Measurements from ENCODE around the gene GPHA2. TPM values are rescaled to one million over a fixed set of nuclear protein-coding genes. Genes with fewer than 3 reads are reported as not detected.
"Not testable (repeated sequence)": the region's sequence is repeated elsewhere in the genome, so short reads cannot be mapped to it uniquely, and the experiment has no call there.

Gene GPHA2, protein sequence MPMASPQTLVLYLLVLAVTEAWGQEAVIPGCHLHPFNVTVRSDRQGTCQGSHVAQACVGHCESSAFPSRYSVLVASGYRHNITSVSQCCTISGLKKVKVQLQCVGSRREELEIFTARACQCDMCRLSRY
- polyA plus RNA-seq: not detected

DNA sequence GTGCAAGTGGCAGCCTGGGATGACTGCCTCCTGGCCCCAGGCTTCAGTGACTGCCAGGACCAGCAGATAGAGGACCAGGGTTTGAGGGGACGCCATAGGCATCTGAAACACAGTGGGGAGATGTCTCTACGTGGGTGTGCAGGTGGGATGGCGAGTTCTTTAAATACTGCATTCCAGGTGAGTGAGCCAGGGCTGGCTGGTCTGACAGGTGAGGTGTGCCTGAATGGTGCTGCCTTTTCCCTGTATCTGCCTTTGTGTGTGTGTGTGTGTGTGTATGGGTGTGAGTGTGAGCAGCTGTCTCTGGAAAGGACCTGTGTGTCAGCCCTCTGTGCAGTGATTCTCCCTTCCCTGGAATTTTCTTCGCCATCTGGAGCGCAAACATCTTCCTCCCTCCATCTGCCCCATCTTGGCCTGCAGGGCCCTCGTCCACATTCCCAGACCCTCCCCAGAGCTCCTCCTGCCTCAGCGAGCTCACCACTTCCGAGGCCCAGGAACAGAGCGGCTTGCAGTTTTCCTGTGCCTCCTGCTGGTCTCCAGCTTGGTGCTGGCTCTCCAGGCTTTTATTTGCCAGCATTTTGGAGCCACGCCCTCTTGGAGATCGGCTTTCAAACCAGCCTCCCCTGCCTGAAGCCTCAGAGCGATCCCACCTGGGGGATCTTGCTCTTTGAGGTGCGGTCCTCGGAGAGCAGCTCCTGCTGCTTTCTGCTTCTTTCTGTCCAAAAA lies at the start of gene GPHA2:
Gene GPHA2 (minus strand): TSS at position 535 of the 723 bp plus-strand sequence. CDS start 433 bp downstream, at position 102.
- no peaks in the 10 kb centered on the region for H3K27me3 ChIP-seq (ENCODE audit: control insufficient read depth in 1 of 2, insufficient read depth in 2 of 2, low read length in 2 of 2)
- 50 to 51% methylated on average over 14 of the region's 14 CpGs for WGBS, 2 donors
- no peak within 1 kb of the TSS for H3K27ac ChIP-seq (ENCODE audit: low read depth in 2 of 2, low read length in 1 of 2)
- H3K4me3 ChIP-seq (ENCODE audit: low read depth in 1 of 2, low read length in 2 of 2): no peak within 1 kb of the TSS
- H3K36me3 ChIP-seq (ENCODE audit: control insufficient read depth in 2 of 2, insufficient read depth in 2 of 2, low read length in 1 of 2): peaks cover 14 to 38% of the 10 kb centered on the region in 2 donors
- H3K4me1 ChIP-seq (ENCODE audit: control insufficient read depth in 2 of 2, insufficient read depth in 2 of 2, low read length in 1 of 2): no peaks in the 10 kb centered on the region
- no peaks in the 10 kb centered on the region for H3K9me3 ChIP-seq (ENCODE audit: control insufficient read depth in 2 of 2, insufficient read depth in 1 of 2, low read depth in 1 of 2, low read length in 1 of 2)

DNA sequence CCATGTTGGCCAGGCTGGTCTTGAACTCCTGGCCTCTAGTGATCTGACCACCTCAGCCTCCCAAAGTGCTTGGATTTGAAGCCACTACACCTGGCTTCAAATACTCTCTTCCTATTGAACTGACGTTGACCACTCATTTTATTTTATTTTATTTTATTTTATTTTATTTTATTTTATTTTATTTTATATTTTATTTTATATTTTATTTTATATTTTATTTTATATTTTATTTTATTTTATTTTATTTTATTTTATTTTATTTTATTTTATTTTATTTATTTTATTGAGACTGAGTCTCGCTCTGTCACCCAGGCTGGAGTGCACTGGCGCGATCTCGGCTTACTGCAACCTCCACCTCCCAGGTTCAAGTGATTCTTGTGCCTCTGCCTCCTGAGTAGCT lies 47.6 kb upstream of the GPHA2 start:
- not testable (repeated sequence) for H3K36me3 ChIP-seq (ENCODE audit: control insufficient read depth in 2 of 2, insufficient read depth in 2 of 2, low read length in 1 of 2); H3K4me3 ChIP-seq (ENCODE audit: low read depth in 1 of 2, low read length in 2 of 2); H3K27me3 ChIP-seq (ENCODE audit: control insufficient read depth in 1 of 2, insufficient read depth in 2 of 2, low read length in 2 of 2); H3K4me1 ChIP-seq (ENCODE audit: control insufficient read depth in 2 of 2, insufficient read depth in 2 of 2, low read length in 1 of 2); H3K27ac ChIP-seq (ENCODE audit: low read depth in 2 of 2, low read length in 1 of 2); H3K9me3 ChIP-seq (ENCODE audit: control insufficient read depth in 2 of 2, insufficient read depth in 1 of 2, low read depth in 1 of 2, low read length in 1 of 2)
- 74 to 91% methylated on average over 5 of the region's 5 CpGs for WGBS, 2 donors

DNA sequence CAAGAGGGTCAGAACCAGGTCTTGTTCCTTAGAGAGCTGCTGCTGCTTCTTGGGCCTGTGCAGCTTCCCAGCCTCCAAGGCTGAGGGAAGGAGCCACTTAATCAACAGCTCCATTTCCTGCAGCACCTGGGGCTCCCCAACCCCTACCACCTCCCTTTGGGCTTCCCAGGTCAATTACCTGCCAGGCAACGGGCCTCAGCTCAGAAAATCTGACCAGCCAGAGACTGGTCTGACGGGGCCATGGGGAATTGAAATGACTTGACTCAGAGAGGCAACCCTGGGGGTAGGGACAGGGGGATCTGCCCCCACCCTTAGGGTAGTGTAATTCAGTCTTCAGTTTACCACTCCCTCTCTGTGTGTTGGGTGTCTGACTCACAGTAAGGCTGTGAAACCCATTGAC lies 41.0 kb upstream of the GPHA2 start:
- Histone ChIP-seq H3K9me3 (ENCODE audit: control insufficient read depth in 2 of 2, insufficient read depth in 1 of 2, low read depth in 1 of 2, low read length in 1 of 2) (peaks cover 0 to 2% of the 10 kb centered on the region in 2 donors), H3K4me3 (ENCODE audit: low read depth in 1 of 2, low read length in 2 of 2) (no peak overlapping the region), H3K36me3 (ENCODE audit: control insufficient read depth in 2 of 2, insufficient read depth in 2 of 2, low read length in 1 of 2) (no peaks in the 10 kb centered on the region), H3K27me3 (ENCODE audit: control insufficient read depth in 1 of 2, insufficient read depth in 2 of 2, low read length in 2 of 2) (no peaks in the 10 kb centered on the region), H3K27ac (ENCODE audit: low read depth in 2 of 2, low read length in 1 of 2) (no peak overlapping the region), H3K4me1 (ENCODE audit: control insufficient read depth in 2 of 2, insufficient read depth in 2 of 2, low read length in 1 of 2) (peaks cover 0 to under 1% of the 10 kb centered on the region in 2 donors)
- WGBS, 2 donors: 55 to 72% methylated on average over 2 of the region's 2 CpGs

DNA sequence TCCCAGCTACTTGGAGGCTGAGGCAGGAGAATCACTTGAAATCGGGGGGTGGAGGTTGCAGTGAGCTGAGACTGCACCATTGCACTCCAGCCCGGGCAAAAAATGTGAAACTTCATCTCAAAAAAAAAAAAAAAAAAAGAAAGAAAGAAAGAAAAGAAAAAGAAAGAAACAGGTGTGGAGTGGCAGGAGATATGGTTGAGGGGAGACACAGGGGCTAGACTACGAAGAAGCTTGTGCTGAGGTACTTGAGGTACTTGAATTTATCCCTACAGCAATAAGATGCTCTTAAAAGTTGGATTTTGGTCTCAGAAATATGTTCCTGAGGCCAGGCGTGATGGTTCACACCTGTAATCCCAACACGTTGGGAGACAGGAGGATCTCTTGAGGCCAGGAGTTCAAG lies 38.4 kb upstream of the GPHA2 start:
- Histone ChIP-seq H3K9me3 (ENCODE audit: control insufficient read depth in 2 of 2, insufficient read depth in 1 of 2, low read depth in 1 of 2, low read length in 1 of 2) (peaks cover 0 to 2% of the 10 kb centered on the region in 2 donors), H3K4me3 (ENCODE audit: low read depth in 1 of 2, low read length in 2 of 2) (no peak overlapping the region), H3K4me1 (ENCODE audit: control insufficient read depth in 2 of 2, insufficient read depth in 2 of 2, low read length in 1 of 2) (peaks cover 0 to 4% of the 10 kb centered on the region in 2 donors), H3K27ac (ENCODE audit: low read depth in 2 of 2, low read length in 1 of 2) (no peak overlapping the region), H3K27me3 (ENCODE audit: control insufficient read depth in 1 of 2, insufficient read depth in 2 of 2, low read length in 2 of 2) (no peaks in the 10 kb centered on the region), H3K36me3 (ENCODE audit: control insufficient read depth in 2 of 2, insufficient read depth in 2 of 2, low read length in 1 of 2) (no peaks in the 10 kb centered on the region)
- 74 to 76% methylated on average over 5 of the region's 5 CpGs for WGBS, 2 donors

DNA sequence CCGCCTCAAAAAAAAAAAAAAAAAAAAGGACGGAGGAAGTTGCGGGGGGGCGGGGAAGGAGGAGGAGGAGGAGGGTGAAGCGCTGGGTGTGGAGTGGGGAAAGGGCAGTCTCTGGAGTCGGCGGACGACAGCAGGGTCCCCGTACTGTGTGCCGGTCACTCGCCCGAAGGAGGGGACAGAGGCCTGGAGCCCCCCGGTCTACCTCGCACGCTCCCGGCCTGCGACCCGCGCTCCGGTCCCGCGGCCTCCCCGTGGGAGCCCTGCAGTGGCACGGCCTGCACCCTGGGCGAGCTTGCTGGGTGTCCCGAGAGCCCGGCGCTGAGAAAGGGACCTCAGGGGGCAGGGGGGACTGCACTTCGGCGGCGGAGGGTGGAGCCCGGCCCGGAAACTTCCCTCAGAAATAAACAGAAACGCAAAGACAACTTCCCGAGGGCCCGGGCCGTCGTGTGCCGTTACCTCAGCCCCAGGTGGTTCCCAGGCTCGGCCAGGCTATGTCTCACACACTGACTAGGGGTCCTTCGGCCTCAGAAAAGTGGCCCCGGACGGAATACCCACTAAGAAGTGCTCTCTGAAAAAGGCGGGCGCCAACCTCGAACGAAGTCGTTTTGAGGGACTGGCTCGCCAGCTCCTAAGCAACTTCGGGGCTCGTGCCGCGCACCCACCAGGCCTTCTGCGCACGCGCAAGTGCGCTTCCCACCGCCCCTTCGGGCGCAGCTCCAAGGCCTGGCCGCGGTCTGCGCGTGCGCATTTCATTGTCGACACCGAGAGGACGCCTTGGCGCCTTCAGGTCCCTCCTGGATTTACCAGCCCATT lies 35.9 kb upstream of the GPHA2 start, which contains the start of gene MAJIN:
Gene MAJIN (minus strand): TSS at position 688 of the 813 bp plus-strand sequence. CDS start 12,703 bp downstream, outside the sequence.
- peaks cover 0 to 4% of the 10 kb centered on the region in 2 donors for H3K4me1 ChIP-seq (ENCODE audit: control insufficient read depth in 2 of 2, insufficient read depth in 2 of 2, low read length in 1 of 2)
- peak within 1 kb of the TSS; percentile 79 to 83 for H3K27ac ChIP-seq (ENCODE audit: low read depth in 2 of 2, low read length in 1 of 2)
- peak within 1 kb of the TSS; percentile 16 to 31 for H3K4me3 ChIP-seq (ENCODE audit: low read depth in 1 of 2, low read length in 2 of 2)
- WGBS, 2 donors: 19 to 29% methylated on average over 66 to 69 of the region's 69 CpGs
- H3K9me3 ChIP-seq (ENCODE audit: control insufficient read depth in 2 of 2, insufficient read depth in 1 of 2, low read depth in 1 of 2, low read length in 1 of 2): peaks cover 0 to 2% of the 10 kb centered on the region in 2 donors
- H3K36me3 ChIP-seq (ENCODE audit: control insufficient read depth in 2 of 2, insufficient read depth in 2 of 2, low read length in 1 of 2): no peaks in the 10 kb centered on the region
- no peaks in the 10 kb centered on the region for H3K27me3 ChIP-seq (ENCODE audit: control insufficient read depth in 1 of 2, insufficient read depth in 2 of 2, low read length in 2 of 2)

DNA sequence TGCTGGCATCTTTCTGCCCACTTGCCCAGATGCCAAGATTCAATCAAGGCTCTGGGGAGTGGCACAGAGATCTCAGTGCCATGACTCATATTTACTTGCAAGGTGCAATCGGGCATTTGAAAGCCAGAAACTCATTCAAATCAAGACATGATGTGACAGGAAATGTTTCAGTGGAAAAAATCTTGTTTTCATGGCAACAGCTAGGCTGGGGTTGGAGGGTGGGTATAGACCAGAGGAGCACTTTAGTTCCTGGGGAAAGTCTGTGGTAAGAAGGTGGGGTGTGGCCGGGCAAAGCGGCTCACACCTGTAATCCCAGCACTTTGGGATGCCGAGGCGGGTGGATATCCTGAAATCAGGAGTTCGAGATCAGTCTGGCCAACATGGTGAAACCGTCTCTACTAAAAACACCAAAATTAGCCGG lies 35.0 kb upstream of the GPHA2 start:
- H3K27ac ChIP-seq (ENCODE audit: low read depth in 2 of 2, low read length in 1 of 2): peak overlapping the region; percentile 79 to 83
- H3K9me3 ChIP-seq (ENCODE audit: control insufficient read depth in 2 of 2, insufficient read depth in 1 of 2, low read depth in 1 of 2, low read length in 1 of 2): peaks cover 0 to 2% of the 10 kb centered on the region in 2 donors
- H3K27me3 ChIP-seq (ENCODE audit: control insufficient read depth in 1 of 2, insufficient read depth in 2 of 2, low read length in 2 of 2): no peaks in the 10 kb centered on the region
- H3K4me1 ChIP-seq (ENCODE audit: control insufficient read depth in 2 of 2, insufficient read depth in 2 of 2, low read length in 1 of 2): peaks cover 0 to 4% of the 10 kb centered on the region in 2 donors
- 39 to 51% methylated on average over 8 of the region's 8 CpGs for WGBS, 2 donors
- no peak overlapping the region for H3K4me3 ChIP-seq (ENCODE audit: low read depth in 1 of 2, low read length in 2 of 2)
- no peaks in the 10 kb centered on the region for H3K36me3 ChIP-seq (ENCODE audit: control insufficient read depth in 2 of 2, insufficient read depth in 2 of 2, low read length in 1 of 2)

DNA sequence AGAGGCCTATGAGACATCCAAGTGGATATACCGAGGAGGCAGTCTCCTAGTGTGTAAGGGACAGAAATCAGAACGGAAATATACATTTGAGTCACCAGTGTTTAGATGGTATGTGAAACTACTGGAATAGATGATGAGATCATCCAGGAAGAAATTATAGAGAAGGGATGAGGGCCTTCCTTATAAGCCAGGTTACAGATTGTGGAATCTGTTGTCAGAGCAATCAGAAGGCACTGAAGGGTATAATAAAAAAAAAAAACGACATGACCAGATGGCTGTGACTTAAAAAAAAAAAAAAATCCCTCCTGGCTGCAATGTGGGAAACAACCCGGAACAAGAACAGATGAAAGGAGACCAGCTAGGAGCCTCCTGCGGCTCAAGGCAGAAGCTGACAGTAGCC lies 33.5 kb upstream of the GPHA2 start:
- H3K27me3 ChIP-seq (ENCODE audit: control insufficient read depth in 1 of 2, insufficient read depth in 2 of 2, low read length in 2 of 2): no peaks in the 10 kb centered on the region
- peak overlapping the region; percentile 5 to 83 for H3K27ac ChIP-seq (ENCODE audit: low read depth in 2 of 2, low read length in 1 of 2)
- no peaks in the 10 kb centered on the region for H3K36me3 ChIP-seq (ENCODE audit: control insufficient read depth in 2 of 2, insufficient read depth in 2 of 2, low read length in 1 of 2)
- no peak overlapping the region for H3K4me3 ChIP-seq (ENCODE audit: low read depth in 1 of 2, low read length in 2 of 2)
- WGBS, 2 donors: 29 to 37% methylated on average over 5 of the region's 5 CpGs
- H3K4me1 ChIP-seq (ENCODE audit: control insufficient read depth in 2 of 2, insufficient read depth in 2 of 2, low read length in 1 of 2): peaks cover 0 to 4% of the 10 kb centered on the region in 2 donors
- H3K9me3 ChIP-seq (ENCODE audit: control insufficient read depth in 2 of 2, insufficient read depth in 1 of 2, low read depth in 1 of 2, low read length in 1 of 2): peaks cover 0 to 2% of the 10 kb centered on the region in 2 donors

DNA sequence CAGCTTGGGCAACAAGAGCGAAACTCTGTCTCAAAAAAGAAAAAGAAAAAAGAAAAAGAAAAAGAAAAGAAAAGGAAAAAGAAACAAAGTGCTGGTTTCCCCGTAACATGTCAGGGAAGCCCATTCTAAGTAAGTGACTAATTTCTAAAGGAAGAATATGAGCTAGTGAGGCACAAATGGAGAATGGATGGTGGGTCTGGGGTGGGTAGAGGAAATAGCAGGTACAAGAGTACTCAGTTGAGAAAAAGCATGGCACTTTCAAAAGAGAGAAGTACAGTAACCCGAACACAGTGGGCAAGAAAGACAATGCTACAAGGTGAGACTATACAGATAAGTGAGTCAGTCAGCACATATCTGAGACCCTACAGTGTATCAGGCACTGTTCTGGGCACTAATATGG lies 31.7 kb upstream of the GPHA2 start:
- peaks cover 0 to 2% of the 10 kb centered on the region in 2 donors for H3K9me3 ChIP-seq (ENCODE audit: control insufficient read depth in 2 of 2, insufficient read depth in 1 of 2, low read depth in 1 of 2, low read length in 1 of 2)
- no peaks in the 10 kb centered on the region for H3K36me3 ChIP-seq (ENCODE audit: control insufficient read depth in 2 of 2, insufficient read depth in 2 of 2, low read length in 1 of 2)
- peaks cover 0 to 4% of the 10 kb centered on the region in 2 donors for H3K4me1 ChIP-seq (ENCODE audit: control insufficient read depth in 2 of 2, insufficient read depth in 2 of 2, low read length in 1 of 2)
- no peak overlapping the region for H3K4me3 ChIP-seq (ENCODE audit: low read depth in 1 of 2, low read length in 2 of 2)
- WGBS, 2 donors: 93 to 94% methylated on average over 3 of the region's 3 CpGs
- no peaks in the 10 kb centered on the region for H3K27me3 ChIP-seq (ENCODE audit: control insufficient read depth in 1 of 2, insufficient read depth in 2 of 2, low read length in 2 of 2)
- H3K27ac ChIP-seq (ENCODE audit: low read depth in 2 of 2, low read length in 1 of 2): no peak overlapping the region

DNA sequence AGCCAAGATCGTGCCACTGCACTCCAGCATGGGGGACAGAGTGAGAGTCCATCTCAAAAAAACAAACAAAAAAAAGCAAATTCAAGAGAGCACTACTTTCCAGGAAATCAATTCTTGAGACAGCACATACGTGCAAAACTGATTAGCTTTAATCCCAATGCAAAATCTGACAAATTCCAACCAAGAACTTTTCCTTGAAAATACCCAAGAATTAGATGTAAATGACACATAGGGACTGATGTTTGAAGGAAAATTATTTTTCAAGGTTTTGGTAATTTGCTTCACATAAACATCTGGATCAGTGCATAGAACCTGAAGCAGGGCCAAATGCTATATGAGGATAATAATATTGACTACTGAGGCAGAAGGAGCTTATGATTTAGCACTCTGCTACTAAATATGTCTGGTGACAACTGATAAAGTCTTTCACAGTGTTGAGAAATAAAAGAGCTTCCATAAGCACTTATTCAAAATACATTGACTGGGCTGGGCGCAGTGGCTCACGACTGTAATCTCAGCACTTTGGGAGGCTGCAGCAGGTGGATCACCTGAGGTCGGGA lies 27.5 kb upstream of the GPHA2 start:
- Histone ChIP-seq H3K36me3 (ENCODE audit: control insufficient read depth in 2 of 2, insufficient read depth in 2 of 2, low read length in 1 of 2) (no peaks in the 10 kb centered on the region), H3K27me3 (ENCODE audit: control insufficient read depth in 1 of 2, insufficient read depth in 2 of 2, low read length in 2 of 2) (no peaks in the 10 kb centered on the region), H3K4me1 (ENCODE audit: control insufficient read depth in 2 of 2, insufficient read depth in 2 of 2, low read length in 1 of 2) (no peaks in the 10 kb centered on the region), H3K4me3 (ENCODE audit: low read depth in 1 of 2, low read length in 2 of 2) (no peak overlapping the region), H3K27ac (ENCODE audit: low read depth in 2 of 2, low read length in 1 of 2) (no peak overlapping the region), H3K9me3 (ENCODE audit: control insufficient read depth in 2 of 2, insufficient read depth in 1 of 2, low read depth in 1 of 2, low read length in 1 of 2) (no peaks in the 10 kb centered on the region)
- WGBS, 2 donors: 77 to 84% methylated on average over 5 of the region's 5 CpGs
